CD14-positive monocyte (primary cell): ENCODE results near the gene PHC2. TPM values are rescaled to one million over a fixed set of nuclear protein-coding genes. Genes with fewer than 3 reads are reported as not detected.

Experiments
- DNase-seq, 3 donors: peaks; one replicate each; pipeline ENCODE4 v3.0.0-alpha.2; 2011 to 2022
- H2AFZ ChIP-seq: 2 replicates; pipeline ENCODE4 v1.6.0; 2012; ENCODE audit warnings: mild to moderate bottlenecking, low read depth, low read length, inconsistent platforms; ENCODE audit not compliant: insufficient read depth, poor library complexity, severe bottlenecking
- H3K27ac ChIP-seq, 2 donors: 1 replicate in 1 of 2; 2 replicates in 1 of 2; pipeline ENCODE4 v1.5.1; 2012 to 2013; ENCODE audit warnings: low read length in 2 of 2, control low read depth in 1 of 2, inconsistent platforms in 1 of 2, low read depth in 1 of 2, mild to moderate bottlenecking in 1 of 2
- H3K27me3 ChIP-seq, 2 donors: one replicate each; pipeline versions ENCODE4 v1.6.0 to v1.6.1; 2011 to 2013; ENCODE audit warnings: low read length in 2 of 2; ENCODE audit not compliant: control insufficient read depth in 2 of 2, insufficient read depth in 2 of 2
- H3K36me3 ChIP-seq, 2 donors: replicated peaks in 1 of 2; 1 replicate in 1 of 2; 2 replicates in 1 of 2; pipeline versions ENCODE4 v1.5.1 to v1.6.1; 2012 to 2013; ENCODE audit warnings: low read length in 2 of 2, control low read depth in 1 of 2, inconsistent platforms in 1 of 2, mild to moderate bottlenecking in 1 of 2; ENCODE audit not compliant: insufficient read depth in 2 of 2, control insufficient read depth in 1 of 2
- H3K4me1 ChIP-seq, 2 donors: 1 replicate in 1 of 2; 2 replicates in 1 of 2; pipeline versions ENCODE4 v1.5.1 to v1.6.1; 2012 to 2013; ENCODE audit warnings: low read length in 2 of 2, control low read depth in 1 of 2, inconsistent platforms in 1 of 2, mild to moderate bottlenecking in 1 of 2, moderate library complexity in 1 of 2; ENCODE audit not compliant: insufficient read depth in 2 of 2, control insufficient read depth in 1 of 2
- H3K4me2 ChIP-seq: replicated peaks from 2 replicates; pipeline ENCODE3; 2012; ENCODE audit warnings: low read length, moderate library complexity, mild to moderate bottlenecking; ENCODE audit not compliant: poor library complexity, severe bottlenecking; ENCODE audit errors: extremely low read depth
- H3K4me3 ChIP-seq, 3 experiments: fragments of 200-600 bp in 1 of 3; sonication (generic) in 1 of 3; replicated peaks in 1 of 3; 1 replicate in 2 of 3; 2 replicates in 1 of 3; pipeline ENCODE4 v1.5.1; 2011 to 2013; ENCODE audit warnings: low read length in 3 of 3, mild to moderate bottlenecking in 3 of 3, control low read depth in 2 of 3, low read depth in 2 of 3, inconsistent platforms in 1 of 3, moderate library complexity in 1 of 3
- H3K79me2 ChIP-seq: 2 replicates; pipeline ENCODE4 v1.6.0; 2012; ENCODE audit warnings: mild to moderate bottlenecking, control low read depth, inconsistent platforms, low read length, moderate library complexity; ENCODE audit not compliant: insufficient read depth
- H3K9ac ChIP-seq: 2 replicates; pipeline ENCODE4 v1.6.0; 2017; ENCODE audit warnings: low read length, mild to moderate bottlenecking; ENCODE audit not compliant: insufficient read depth, poor library complexity, severe bottlenecking
- H3K9me3 ChIP-seq, 2 donors: replicated peaks in 1 of 2; 1 replicate in 1 of 2; 2 replicates in 1 of 2; pipeline versions ENCODE4 v1.5.1 to v1.6.1; 2012 to 2013; ENCODE audit warnings: low read length in 2 of 2, control low read depth in 1 of 2; ENCODE audit not compliant: control insufficient read depth in 1 of 2, insufficient read depth in 1 of 2
- H4K20me1 ChIP-seq: 2 replicates; pipeline ENCODE4 v1.6.0; 2012; ENCODE audit warnings: mild to moderate bottlenecking, low read length, control low read depth, moderate library complexity; ENCODE audit not compliant: insufficient read depth
- H3K27ac Mint-ChIP-seq, 7 donors: one replicate each; pipeline ENCODE4 v1.8.0; 2020; ENCODE audit warnings: mild to moderate bottlenecking in 7 of 7, mixed read lengths in 7 of 7, moderate library complexity in 6 of 7, inconsistent platforms in 2 of 7
- H3K27me3 Mint-ChIP-seq, 3 donors: one replicate each; pipeline ENCODE4 v1.8.0; 2021 to 2022; ENCODE audit warnings: low read depth in 3 of 3, mild to moderate bottlenecking in 3 of 3, mixed read lengths in 3 of 3, moderate library complexity in 3 of 3, inconsistent platforms in 1 of 3
- H3K36me3 Mint-ChIP-seq, 2 donors: one replicate each; pipeline ENCODE4 v1.8.0; 2020; ENCODE audit warnings: mixed read lengths in 2 of 2, inconsistent platforms in 1 of 2, mild to moderate bottlenecking in 1 of 2
- H3K4me1 Mint-ChIP-seq: one replicate; pipeline ENCODE4 v1.8.0; 2020; ENCODE audit warnings: mild to moderate bottlenecking, mixed read lengths
- H3K4me3 Mint-ChIP-seq, 2 donors: one replicate each; pipeline ENCODE4 v1.8.0; 2020; ENCODE audit warnings: mild to moderate bottlenecking in 2 of 2, mixed read lengths in 2 of 2, moderate library complexity in 1 of 2
- H3K9me3 Mint-ChIP-seq, 7 donors: one replicate each; pipeline ENCODE4 v1.8.0; 2020 to 2022; ENCODE audit warnings: mixed read lengths in 7 of 7, mild to moderate bottlenecking in 6 of 7, moderate library complexity in 6 of 7, inconsistent platforms in 2 of 7
- CTCF ChIP-seq: fragments of 200-600 bp; IDR thresholded peaks from one replicate; pipeline ENCODE4 v1.8.0; 2022; ENCODE audit warnings: antibody characterized with exemption, mild to moderate bottlenecking
- WGBS: methylation state at CpG from one replicate; pipeline ENCODE4 v1.1.5; 2013; ENCODE audit warnings: missing lambda C conversion rate; ENCODE audit not compliant: insufficient coverage; 5-methylcytosine and 5-hydroxymethylcytosine counted together
- intact Hi-C, 2 donors: fragments of 100-400 bp; cut with micrococcal nuclease; formaldehyde crosslinking; loops; one replicate each; pipeline versions ENCODE4 v1.15.0 to v1.15.1; 2023
- polyA plus RNA-seq, 3 donors: library from polyadenylated mRNA; depleted of rRNA in 1 of 3; unstranded in 2 of 3; stranded (reverse) in 1 of 3; fragments of 300-500 nt in 2 of 3; fragments of >200 nt in 1 of 3; fragmentation: Illumina TruSeq in 2 of 3; gene quantifications; 1 replicate in 2 of 3; 2 replicates in 1 of 3; pipeline ENCODE4 v1.2.3, GENCODE V29; 2012 to 2021

The PHC2 gene
- polyA plus RNA-seq, 3 donors = 18.9 to 85.3 (median 53.1) TPM

- H3K27ac Mint-ChIP-seq = no peak overlapping the region
- TF ChIP-seq CTCF = no peak
- no peaks in the 10 kb centered on the region for H3K27me3 Mint-ChIP-seq
- Histone ChIP-seq H3K36me3 (peaks cover 41 to 73% of the 10 kb centered on the region in 2 donors), H3K4me1 (no peaks in the 10 kb centered on the region), H3K4me3 (no peak overlapping the region), H3K9me3 (no peaks in the 10 kb centered on the region), H3K9ac (no peak overlapping the region), H3K27ac (no peak overlapping the region), H3K79me2 (no peaks in the 10 kb centered on the region), H3K27me3 (no peaks in the 10 kb centered on the region), H3K4me2 (no peak overlapping the region), H2AFZ (no peak overlapping the region), H4K20me1 (peaks cover 37% of the 10 kb centered on the region)
- H3K4me1 Mint-ChIP-seq = no peaks in the 10 kb centered on the region
- peaks cover 0 to 7% (median 3%) of the 10 kb centered on the region in 7 donors for H3K9me3 Mint-ChIP-seq
- 100% methylated on average over 2 of the region's 3 CpGs for WGBS
- intact Hi-C loops = no loop called here
- H3K4me3 Mint-ChIP-seq = no peak overlapping the region
- DNase-seq = no peak
- peaks cover 61 to 73% of the 10 kb centered on the region in 2 donors for H3K36me3 Mint-ChIP-seq
Measured at GRCh38 chr1:33289858-33290154, 141.1 kb downstream of the PHC2 start.

- Mint-ChIP-seq H3K4me3 (no peak overlapping the region), H3K27me3 (no peaks in the 10 kb centered on the region), H3K9me3 (peaks cover 0 to 7% (median 3%) of the 10 kb centered on the region in 7 donors), H3K27ac (peak overlapping the region in 2 of 7 donors; percentile 3 to 30), H3K36me3 (peaks cover 61 to 74% of the 10 kb centered on the region in 2 donors), H3K4me1 (no peaks in the 10 kb centered on the region)
- H3K27ac ChIP-seq = no peak overlapping the region
- no peak overlapping the region for H2AFZ ChIP-seq
- H3K4me2 ChIP-seq = no peak overlapping the region
- no peak for TF ChIP-seq CTCF
- peaks cover 32% of the 10 kb centered on the region for H4K20me1 ChIP-seq
- no peak for DNase-seq
- H3K4me1 ChIP-seq = no peaks in the 10 kb centered on the region
- no peaks in the 10 kb centered on the region for H3K27me3 ChIP-seq
- no peak overlapping the region for H3K9ac ChIP-seq
- no peaks in the 10 kb centered on the region for H3K9me3 ChIP-seq
- no peak overlapping the region for H3K4me3 ChIP-seq
- H3K79me2 ChIP-seq = no peaks in the 10 kb centered on the region
- 97% methylated on average over 12 of the region's 16 CpGs for WGBS
- intact Hi-C loops = no loop called here
- H3K36me3 ChIP-seq = peaks cover 40 to 73% of the 10 kb centered on the region in 2 donors
Measured at GRCh38 chr1:33288976-33289857, 141.7 kb downstream of the PHC2 start.
